HG03175 (cell line): ENCODE data around the gene ANKRD9.

Experiments used
- ATAC-seq: cut with Tn5 transposase; IDR thresholded peaks from one replicate; pipeline ENCODE4 v1.9.1; 2021; ENCODE audit warnings: mild to moderate bottlenecking, moderate library complexity; ENCODE audit not compliant: unreplicated experiment

Gene ANKRD9

GRCh38 chr14:102479107-102479506 lies 30.5 kb downstream of the ANKRD9 start:
- ATAC-seq: no peak

GRCh38 chr14:102474934-102475333 lies 34.6 kb downstream of the ANKRD9 start:
- no peak for ATAC-seq

GRCh38 chr14:102473559-102473958 lies 36.0 kb downstream of the ANKRD9 start:
- ATAC-seq: no peak

- ATAC-seq: no peak
These were observed 36.8 kb downstream of the ANKRD9 start for GRCh38 chr14:102472791-102473150.

- no peak for ATAC-seq
These were observed 37.4 kb downstream of the ANKRD9 start for GRCh38 chr14:102471921-102472790.

DNA sequence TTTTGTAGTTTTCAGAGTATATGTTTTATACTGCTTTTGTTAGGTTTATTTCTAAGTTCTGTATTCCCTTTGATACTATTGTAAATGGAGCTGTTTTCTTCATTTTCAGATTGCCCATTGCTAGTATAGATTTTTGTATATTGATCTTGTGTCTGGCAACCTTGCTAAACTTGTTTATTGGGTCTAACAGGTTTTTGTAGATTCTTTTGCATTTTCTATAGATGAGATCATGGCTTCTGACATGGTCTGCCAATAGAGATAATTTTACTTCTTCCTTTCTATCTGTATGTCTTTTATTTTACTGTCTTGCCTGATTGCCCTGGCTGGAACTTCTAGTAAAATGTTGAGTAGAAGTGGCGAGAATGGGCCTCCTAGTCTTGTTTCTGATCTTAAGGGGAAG lies 40.3 kb downstream of the ANKRD9 start:
- no peak for ATAC-seq

DNA sequence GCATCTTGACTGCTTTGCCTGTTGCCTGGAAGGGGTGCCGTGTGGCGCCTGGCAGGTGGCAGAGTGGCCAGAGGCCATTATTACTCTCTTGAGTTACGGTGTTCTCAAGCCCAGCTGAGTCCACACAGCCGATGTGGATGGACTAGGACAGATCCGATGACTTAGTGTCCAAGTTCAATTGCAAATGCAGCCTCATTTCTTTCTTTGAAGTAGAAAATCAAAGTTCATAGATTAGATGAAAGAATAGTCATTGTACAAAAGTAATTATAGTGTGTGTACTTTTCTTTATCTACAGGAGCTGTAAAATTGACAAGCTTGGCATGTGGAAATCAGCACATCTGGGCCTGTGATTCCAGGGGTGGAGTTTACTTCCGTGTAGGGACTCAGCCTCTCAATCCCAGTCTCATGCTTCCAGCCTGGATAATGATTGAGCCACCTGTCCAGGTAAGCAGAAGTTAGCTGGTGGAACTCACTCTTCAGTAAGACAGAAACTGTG lies 44.7 kb downstream of the ANKRD9 start:
- ATAC-seq: no peak

DNA sequence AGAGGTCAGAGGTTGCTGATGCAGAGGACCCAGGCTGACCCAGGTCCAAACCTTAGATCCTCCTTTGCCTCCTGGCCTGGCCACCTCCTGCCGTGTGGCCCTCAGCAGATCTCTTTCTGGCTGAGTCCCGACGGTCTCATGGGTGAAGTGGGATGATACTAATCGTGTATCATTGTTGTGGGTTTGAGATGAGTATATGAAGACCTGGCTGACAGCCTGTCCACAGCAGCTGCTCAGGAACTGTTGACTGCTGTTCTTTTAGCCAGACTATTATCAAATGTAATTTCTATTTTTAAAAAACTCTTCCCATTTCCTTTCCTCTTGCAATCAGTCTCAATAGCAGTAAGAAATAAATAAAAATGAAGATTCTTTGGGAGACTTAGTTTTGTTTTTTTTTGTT lies 45.6 kb downstream of the ANKRD9 start:
- ATAC-seq: no peak

- no peak for ATAC-seq
These were observed 47.2 kb downstream of the ANKRD9 start for GRCh38 chr14:102462391-102462790.

GRCh38 chr14:102461490-102462338 lies 47.9 kb downstream of the ANKRD9 start:
- no peak for ATAC-seq

GRCh38 chr14:102457509-102457908 lies 52.1 kb downstream of the ANKRD9 start:
- ATAC-seq: no peak

- ATAC-seq: no peak
These were observed 54.9 kb downstream of the ANKRD9 start for GRCh38 chr14:102454711-102455110.

DNA sequence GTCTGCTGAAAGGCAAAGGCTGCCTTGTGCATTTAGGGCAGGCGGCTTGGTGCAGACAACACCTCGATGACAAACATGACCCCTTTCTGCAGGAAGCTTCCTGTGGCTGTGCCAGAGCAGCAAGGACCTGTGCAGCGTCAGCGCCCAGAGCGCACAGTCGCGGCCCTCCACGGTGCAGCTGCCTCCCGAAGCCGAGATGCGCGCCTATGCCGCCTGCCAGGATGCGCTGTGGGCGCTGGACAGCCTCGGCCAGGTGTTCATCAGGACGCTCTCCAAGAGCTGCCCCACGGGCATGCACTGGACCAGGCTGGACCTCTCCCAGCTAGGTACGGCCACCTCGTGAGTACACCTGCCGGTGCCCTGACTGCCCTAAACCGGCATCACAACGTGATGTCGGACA lies 57.3 kb downstream of the ANKRD9 start:
- ATAC-seq: no peak
